HG03025 (cell line): ENCODE data around the gene ARHGAP28.

Experiments
- ATAC-seq: cut with Tn5 transposase; IDR thresholded peaks from one replicate; pipeline ENCODE4 v1.9.1; 2021; ENCODE audit warnings: mild to moderate bottlenecking, moderate library complexity; ENCODE audit not compliant: unreplicated experiment, low FRiP score

ARHGAP28 gene

DNA sequence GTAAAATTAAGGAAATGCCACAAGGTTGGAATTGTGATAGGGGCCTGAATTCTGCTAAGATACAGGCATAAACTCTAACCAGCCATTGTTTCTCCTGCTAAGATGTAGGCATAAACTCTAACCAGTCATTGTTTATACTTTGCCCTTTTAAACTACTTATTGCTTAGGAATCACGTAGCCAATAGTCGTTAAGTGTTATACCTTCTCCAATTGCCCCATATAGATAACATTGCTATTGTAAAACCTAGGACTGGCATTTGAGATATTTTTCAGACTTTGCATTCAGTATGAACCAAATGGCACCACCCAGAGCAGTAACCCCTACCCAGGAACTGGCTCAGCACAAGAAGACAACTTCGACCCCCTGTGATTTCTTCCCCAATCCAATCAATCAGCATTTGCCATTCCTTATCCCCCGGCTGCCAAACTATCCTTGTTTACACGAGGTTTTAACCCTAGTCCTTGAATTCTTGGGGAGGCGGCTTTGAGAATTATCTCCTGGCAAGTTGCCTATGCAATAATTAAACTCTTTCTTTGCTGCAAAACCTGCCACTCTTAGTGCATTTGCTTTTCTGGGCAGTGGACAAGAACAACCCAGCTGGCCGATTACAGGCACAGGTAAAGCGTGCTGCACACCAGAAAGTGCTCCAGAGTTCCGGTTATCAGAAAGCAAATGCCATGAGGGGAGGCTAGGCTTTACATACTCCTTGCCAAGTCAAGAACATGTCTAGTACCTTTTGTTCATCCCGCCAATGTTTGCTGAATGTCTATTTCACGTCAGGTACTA lies 220.5 kb downstream of the ARHGAP28 start:
- ATAC-seq, result no peak

- ATAC-seq, result no peak
These were observed 221.1 kb downstream of the ARHGAP28 start for GRCh38 chr18:6950641-6951040.

- no peak for ATAC-seq
These were observed 222.0 kb downstream of the ARHGAP28 start for GRCh38 chr18:6951336-6952090.

DNA sequence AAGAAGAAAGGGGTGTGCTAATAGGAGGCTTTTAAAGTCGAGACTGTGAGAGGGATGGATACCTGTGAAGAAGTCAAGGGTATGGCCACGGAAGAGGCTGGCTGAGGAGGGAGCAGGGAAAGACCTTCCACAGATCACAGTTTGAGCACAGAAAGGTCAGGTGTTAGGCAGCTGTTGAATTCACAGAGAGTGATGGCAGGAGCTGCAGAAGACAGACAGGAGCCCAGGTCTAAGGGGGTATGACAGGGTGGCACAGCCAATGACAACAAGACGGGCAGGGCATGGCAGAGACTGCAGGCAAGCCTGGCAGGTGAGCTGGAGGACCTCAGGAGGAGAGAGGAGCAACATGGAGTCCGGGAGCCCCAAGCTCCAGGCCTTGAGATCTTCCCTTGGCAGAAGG lies 225.0 kb downstream of the ARHGAP28 start:
- ATAC-seq, result no peak

GRCh38 chr18:6955304-6955703 lies 225.8 kb downstream of the ARHGAP28 start:
- ATAC-seq, result no peak

- ATAC-seq, result no peak
These were observed 227.0 kb downstream of the ARHGAP28 start for GRCh38 chr18:6956495-6956894.

GRCh38 chr18:6956999-6957398 lies 227.5 kb downstream of the ARHGAP28 start:
- no peak for ATAC-seq

GRCh38 chr18:6959110-6959509 lies 229.6 kb downstream of the ARHGAP28 start:
- no peak for ATAC-seq

- ATAC-seq, result no peak
These were observed 230.6 kb downstream of the ARHGAP28 start for GRCh38 chr18:6960124-6960523.

DNA sequence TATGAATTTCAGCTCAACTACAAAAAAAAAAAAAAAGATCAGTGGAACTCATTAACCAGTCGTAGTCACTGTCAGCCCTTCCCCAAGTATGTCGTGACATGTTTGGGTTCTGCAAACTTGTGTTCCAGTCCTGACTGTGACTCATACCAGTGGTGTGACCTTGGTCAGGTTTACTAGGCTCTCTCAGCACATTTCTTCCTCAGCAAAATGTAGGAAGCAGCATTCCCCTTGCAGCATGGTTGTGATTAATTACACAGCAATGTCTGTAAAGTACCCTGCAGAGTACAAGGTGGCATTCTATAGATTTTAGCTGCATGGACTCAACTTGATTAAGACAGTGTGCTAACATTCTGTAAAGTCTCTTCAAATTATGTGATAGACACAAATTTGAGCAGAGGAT lies 231.1 kb downstream of the ARHGAP28 start:
- no peak for ATAC-seq

DNA sequence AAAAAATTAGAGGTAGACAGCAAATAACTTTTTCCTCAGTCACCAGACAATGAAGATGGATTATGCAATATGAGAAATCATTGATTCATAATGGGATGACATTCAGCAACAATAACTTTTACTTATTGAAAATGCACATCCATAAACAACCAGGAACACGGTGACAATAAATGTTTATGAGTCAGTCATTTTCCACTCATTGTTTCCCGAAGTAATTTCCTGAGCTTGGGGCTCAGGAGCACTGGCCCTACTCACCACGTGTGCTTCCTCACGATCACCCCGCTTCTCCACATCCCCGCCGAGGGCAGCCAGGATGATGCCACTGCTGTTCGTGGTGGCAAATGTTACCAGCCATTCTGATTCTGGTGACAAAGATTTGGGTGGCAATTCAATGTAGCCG lies 231.8 kb downstream of the ARHGAP28 start:
- no peak for ATAC-seq

DNA sequence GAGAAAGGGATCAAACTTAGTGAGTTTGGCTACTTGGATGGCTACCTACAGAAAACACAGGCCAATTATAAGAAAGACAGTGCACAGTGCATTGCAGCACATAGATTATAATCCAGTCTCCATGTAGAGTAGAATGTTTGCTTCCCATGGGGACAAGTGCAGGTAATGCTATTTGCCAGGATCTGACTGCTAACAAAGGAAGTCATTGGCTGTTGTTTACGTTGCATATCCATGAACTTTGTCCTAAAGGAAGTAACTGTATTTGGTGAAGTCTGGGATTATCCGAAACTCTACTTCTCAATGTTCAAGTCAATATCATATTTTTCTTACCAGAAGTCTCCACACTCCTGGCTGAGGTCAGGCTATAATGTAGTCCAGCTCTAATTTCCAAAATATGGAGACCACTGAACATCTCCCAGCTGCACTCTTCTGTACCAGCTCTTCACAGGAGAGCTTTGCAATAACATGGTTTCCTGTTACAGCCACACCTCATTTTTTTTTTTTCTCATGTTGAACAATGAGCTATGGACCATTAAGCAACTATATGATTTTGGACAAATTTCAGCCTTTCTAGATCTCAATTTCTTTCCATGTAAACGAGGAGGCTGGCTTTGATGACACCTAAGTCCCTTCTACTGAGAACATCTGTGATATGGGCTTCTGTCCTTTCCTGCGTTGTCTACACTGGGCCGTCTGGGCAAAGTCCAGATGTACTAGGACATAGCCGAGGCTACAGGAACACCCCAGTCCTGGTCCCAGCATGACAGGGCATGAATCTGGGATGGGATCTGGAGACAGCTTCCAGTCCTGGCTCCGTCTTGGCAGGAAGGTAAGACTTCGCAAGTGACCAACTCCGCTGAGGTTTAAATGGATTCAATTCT lies 233.3 kb downstream of the ARHGAP28 start:
- ATAC-seq, result no peak

DNA sequence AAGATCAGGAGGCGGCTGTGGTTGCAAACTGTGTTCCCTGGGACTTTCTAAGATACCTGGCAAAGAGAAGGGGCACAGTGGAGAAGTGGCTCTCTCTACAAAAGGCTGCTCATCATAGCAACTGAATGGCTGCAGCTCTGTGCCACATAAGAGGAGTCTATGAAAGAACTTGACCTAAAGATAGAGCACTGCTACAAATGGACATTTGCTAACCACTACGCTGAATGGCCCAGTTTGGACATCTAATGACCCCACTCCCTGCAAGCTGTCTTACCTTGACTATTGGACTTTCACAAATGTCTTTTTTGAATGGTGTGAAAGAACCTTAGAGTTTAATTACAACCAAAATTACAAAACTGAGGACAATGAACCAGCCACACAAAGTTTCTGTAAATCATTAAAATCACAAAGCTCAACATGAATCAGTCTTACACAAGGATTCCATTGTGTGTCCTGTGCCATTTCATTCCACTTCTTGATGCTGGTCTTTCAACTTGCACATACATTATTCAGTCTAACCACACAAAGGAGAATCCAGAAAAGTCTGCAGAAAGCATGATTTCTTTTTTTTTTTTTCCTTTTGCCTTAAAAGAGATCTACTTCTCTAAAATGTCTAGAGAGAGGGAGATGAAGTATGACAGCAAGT lies 234.1 kb downstream of the ARHGAP28 start:
- ATAC-seq, result no peak
